ENCODE data around the gene PLPP3.

GRCh38 chr1:56501426-56501825 lies 77.9 kb downstream of the PLPP3 start:
- no peak for TF ChIP-seq ARID2 (IDR thresholded peaks at IDR 0.05)
- TF ChIP-seq CBFB (CRISPR knock-in tag; IDR thresholded peaks at IDR 0.05) = no peak
- TF ChIP-seq NR1H2 (CRISPR knock-in tag; IDR thresholded peaks at IDR 0.05) = no peak
- TF ChIP-seq NR3C1 (CRISPR knock-in tag; IDR thresholded peaks at IDR 0.05) = no peak
- no peak for TF ChIP-seq POLR2A (conservative IDR thresholded peaks at IDR 0.05)
